DMS53 (cell line): ENCODE data around the gene FCRL5.

Source experiments
- DNase-seq: peaks from one replicate; lab custom pipeline; 2025; lab: John Stamatoyannopoulos, UW

The FCRL5 gene

GRCh38 chr1:157487504-157487903, 64.8 kb downstream of the FCRL5 start:
- peak; percentile 37 for DNase-seq

GRCh38 chr1:157487096-157487495, 65.2 kb downstream of the FCRL5 start:
- peak; percentile 70 for DNase-seq

DNA sequence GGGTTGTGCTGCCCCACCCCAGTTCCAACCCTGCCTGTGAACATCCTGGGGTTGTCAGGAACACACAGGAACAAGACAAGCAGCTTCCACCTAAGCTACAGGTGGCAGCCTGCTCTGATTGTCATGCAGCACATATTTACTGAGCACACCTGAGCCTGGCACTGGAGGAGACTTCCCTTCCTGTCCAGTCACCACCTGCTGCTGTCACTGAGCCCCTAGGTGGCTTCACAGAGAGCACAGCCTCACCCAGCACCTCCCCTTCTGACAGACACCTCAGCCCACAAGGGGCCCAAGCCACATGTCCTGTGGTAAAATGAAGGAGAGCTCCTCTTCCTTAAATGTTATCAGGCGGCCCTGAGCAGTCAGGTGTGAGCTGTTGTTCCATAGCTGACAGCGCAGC, 65.9 kb downstream of the FCRL5 start:
- peak; percentile 73 for DNase-seq

GRCh38 chr1:157485793-157486192, 66.5 kb downstream of the FCRL5 start:
- DNase-seq, result peak; percentile 17

GRCh38 chr1:157484573-157484972, 67.7 kb downstream of the FCRL5 start:
- no peak for DNase-seq

GRCh38 chr1:157483635-157484034, 68.7 kb downstream of the FCRL5 start:
- DNase-seq, result no peak

DNA sequence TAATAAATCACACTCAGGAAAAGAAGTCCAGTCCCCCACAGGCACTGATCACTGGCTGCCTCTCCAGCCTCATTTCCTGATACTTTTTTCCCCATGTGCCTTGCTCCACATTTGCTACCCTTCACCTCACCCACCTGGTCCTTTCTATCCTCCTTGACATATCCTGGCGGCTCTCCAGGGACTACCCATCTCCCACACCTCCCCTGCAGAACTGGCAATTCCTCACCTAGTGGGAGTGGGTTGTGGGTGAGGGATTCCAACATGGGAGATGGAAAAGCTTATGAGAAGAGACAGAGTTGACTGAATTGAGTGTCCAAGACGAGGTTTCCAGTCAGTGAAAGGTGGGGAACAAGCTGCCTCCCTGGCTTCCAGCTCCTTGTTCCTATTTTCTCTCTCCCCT, 69.6 kb downstream of the FCRL5 start:
- DNase-seq, result no peak

GRCh38 chr1:157482174-157482573, 70.1 kb downstream of the FCRL5 start:
- no peak for DNase-seq

GRCh38 chr1:157478030-157478429, 74.3 kb downstream of the FCRL5 start:
- DNase-seq, result no peak

GRCh38 chr1:157477419-157477818, 74.9 kb downstream of the FCRL5 start:
- DNase-seq, result no peak

DNA sequence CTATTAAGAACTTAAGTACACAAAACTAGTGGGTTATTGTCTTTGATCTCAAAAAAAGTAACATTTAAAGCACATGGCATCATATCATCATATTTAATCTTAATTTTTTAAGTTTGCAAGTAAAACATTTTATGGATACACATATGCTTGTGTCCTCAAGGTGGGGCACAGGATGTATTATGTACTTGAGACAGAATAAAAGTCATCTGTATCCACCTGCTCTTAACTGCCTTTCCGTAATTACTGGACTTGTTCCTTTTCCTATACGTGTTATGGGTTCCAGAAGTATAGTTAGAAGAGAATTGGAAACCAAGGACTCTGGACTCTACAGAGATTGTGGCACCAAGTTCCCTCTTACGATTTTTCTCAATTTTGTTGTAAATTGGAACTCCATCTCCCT, 79.4 kb downstream of the FCRL5 start:
- DNase-seq, result peak; percentile 28

DNA sequence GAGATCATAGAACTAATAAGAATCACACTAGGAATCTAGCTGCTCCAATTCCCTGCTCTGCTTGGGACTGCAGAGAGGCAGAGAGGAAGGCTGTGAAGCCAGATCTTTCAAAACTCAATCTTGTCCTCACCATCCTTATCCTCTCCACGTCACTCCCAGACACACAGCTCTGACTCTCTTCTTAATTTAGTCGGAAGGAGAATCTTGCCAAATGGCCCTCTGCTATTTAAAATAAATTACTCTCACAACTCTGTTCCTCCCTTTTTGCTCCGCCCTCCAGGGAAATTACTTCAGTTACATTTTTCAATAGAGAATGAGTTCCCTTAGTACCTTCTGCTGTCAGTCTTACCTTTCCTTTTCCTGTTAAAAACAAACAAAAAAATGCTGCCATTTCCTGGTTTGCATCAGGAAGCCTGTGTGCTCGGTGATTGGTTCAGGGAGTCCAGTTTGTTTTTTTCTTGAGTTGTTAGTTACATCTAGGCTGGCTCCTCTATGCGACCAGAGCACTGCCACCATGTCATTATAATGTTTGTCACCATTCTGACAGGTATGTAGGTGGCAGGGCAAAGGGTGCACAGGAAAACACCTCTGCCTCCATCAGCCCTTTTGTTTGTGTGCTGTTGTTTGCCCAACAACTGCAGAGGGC, 80.1 kb downstream of the FCRL5 start:
- DNase-seq, result peak; percentile 84

- DNase-seq, result no peak
Observed at GRCh38 chr1:157471531-157471930, 80.8 kb downstream of the FCRL5 start.

DNA sequence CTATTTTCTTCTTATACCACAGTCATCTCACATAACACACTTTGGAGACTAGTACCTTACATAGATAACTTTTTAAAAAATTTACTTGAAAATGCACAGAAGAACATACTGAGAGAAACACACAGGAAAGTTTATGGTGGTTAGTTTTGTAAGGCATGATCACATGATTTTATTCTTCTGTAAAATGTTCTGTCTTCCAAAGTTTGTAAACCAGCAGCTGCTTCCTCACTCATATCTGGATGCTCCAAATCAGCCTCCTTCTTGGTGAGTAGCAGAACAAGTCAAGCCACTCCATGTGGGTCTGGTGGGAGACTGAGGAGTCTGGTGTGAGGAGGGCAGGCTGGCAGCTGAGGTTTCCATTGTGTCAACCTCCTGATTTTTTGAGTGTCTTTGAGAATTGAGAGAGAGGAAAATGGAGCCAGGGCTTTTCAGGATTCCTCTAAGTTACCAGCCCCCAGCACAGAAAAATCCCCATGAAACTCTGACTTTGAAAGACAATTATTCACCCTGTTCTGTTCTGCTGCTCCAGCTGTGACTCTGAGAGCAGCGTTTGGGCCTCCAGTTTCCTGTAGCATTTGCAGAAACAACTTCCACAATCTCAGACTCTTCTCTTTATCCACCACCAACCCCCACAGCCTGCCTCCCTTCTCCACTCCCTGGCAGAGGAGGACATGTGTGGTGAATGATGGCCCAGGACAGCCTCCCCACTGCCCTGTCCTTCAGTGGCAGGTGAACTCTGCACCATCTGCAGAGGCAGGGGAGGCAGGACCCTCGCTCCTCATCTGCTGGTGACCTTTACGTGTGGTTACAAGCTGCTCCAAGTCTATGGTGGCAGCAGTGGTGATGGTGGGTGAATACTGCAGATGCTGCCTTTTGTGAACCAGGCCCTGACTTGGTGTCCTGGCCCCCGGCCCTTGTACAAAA, 82.3 kb downstream of the FCRL5 start:
- DNase-seq, result no peak

- DNase-seq, result no peak
Observed at GRCh38 chr1:157469300-157469699, 83.0 kb downstream of the FCRL5 start.

DNA sequence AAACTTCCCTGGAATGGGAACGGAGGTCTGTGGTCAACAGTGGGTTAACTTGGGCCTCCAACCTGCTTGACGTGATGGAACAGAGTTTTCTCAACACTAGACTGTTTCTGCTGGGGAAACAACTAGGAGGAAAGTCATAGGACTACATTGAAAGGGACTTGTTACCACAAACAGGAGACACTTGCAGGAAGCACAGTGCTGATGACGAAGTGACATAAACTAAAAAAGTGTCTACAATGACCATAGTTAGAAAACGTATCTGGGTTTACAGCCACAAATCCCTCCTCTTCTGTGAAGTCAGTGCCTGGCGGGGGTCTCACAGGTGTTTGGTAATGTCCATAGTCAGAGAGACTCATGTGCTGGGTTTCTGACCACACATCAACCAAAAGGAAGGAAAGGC, 86.3 kb downstream of the FCRL5 start:
- no peak for DNase-seq
